Spleen (tissue), 11 donors: ENCODE data around the gene FLRT1. TPM values are rescaled to one million over a fixed set of nuclear protein-coding genes. Genes with fewer than 3 reads are reported as not detected.

ENCODE experiments used
- DNase-seq: peaks from one replicate; pipeline ENCODE4 v3.0.0-alpha.2; 2020
- H3K27ac ChIP-seq, 8 donors: fragments of 200-600 bp; sonication (generic) in 7 of 8; 1 replicate in 4 of 8; 2 replicates in 4 of 8; pipeline versions ENCODE4 v1.5.0 to v1.8.0; 2016 to 2021; ENCODE audit warnings: inconsistent platforms in 4 of 8, mild to moderate bottlenecking in 4 of 8, moderate library complexity in 1 of 8
- H3K27me3 ChIP-seq, 7 donors: fragments of 200-600 bp; sonication (generic) in 6 of 7; replicated peaks in 1 of 7; 1 replicate in 4 of 7; 2 replicates in 3 of 7; pipeline versions ENCODE4 v1.5.0 to v1.8.0; 2016 to 2021; ENCODE audit warnings: inconsistent platforms in 3 of 7, mild to moderate bottlenecking in 1 of 7
- H3K36me3 ChIP-seq, 6 donors: fragments of 200-600 bp; sonication (generic) in 5 of 6; 1 replicate in 4 of 6; 2 replicates in 2 of 6; pipeline versions ENCODE4 v1.5.0 to v1.8.0; 2016 to 2021; ENCODE audit warnings: inconsistent platforms in 2 of 6
- H3K4me1 ChIP-seq, 6 donors: fragments of 200-600 bp; sonication (generic) in 5 of 6; 1 replicate in 3 of 6; 2 replicates in 3 of 6; pipeline versions ENCODE4 v1.5.0 to v1.8.0; 2016 to 2021; ENCODE audit warnings: inconsistent platforms in 3 of 6
- H3K4me3 ChIP-seq, 8 donors: fragments of 200-600 bp; sonication (generic) in 7 of 8; 1 replicate in 4 of 8; 2 replicates in 4 of 8; pipeline versions ENCODE4 v1.5.0 to v1.8.0; 2016 to 2021; ENCODE audit warnings: inconsistent platforms in 4 of 8, mild to moderate bottlenecking in 4 of 8, moderate library complexity in 2 of 8
- H3K9me3 ChIP-seq, 8 donors: fragments of 200-600 bp; sonication (generic) in 7 of 8; 1 replicate in 4 of 8; 2 replicates in 4 of 8; pipeline versions ENCODE4 v1.5.0 to v1.8.0; 2016 to 2021; ENCODE audit warnings: inconsistent platforms in 4 of 8
- CTCF ChIP-seq, 11 experiments: fragments of 200-600 bp in 7 of 11; fragments of 450-650 bp in 4 of 11; sonication (generic) in 4 of 11; IDR thresholded peaks in 8 of 11; conservative IDR thresholded peaks in 3 of 11; 1 replicate in 7 of 11; 2 replicates in 4 of 11; pipeline versions ENCODE4 v1.4.0 to v1.8.0; 2016 to 2021; ENCODE audit warnings: antibody characterized with exemption in 11 of 11, inconsistent platforms in 4 of 11, mild to moderate bottlenecking in 1 of 11
- POLR2A ChIP-seq, 3 donors: fragments of 450-650 bp; IDR thresholded peaks; one replicate each; pipeline ENCODE4 v1.5.1; 2017; ENCODE audit warnings: antibody characterized with exemption in 3 of 3, mild to moderate bottlenecking in 1 of 3
- POLR2AphosphoS5 ChIP-seq, 3 donors: sonication (generic); formaldehyde crosslinking; IDR thresholded peaks; one replicate each; pipeline ENCODE4 v1.5.1; 2017; ENCODE audit warnings: antibody characterized with exemption in 3 of 3
- WGBS, 5 donors: extraction: QIAGEN DNeasy Blood & Tissue Kit in 3 of 5; methylation state at CpG; one replicate each; pipeline versions ENCODE4 v1.1.5 to v1.1.7; 2013 to 2018; 5-methylcytosine and 5-hydroxymethylcytosine counted together
- intact Hi-C: fragments of 100-400 bp; cut with DNase I; formaldehyde crosslinking; loops from one replicate; pipeline ENCODE4 v1.15.0; 2023; ENCODE audit warnings: low total_unique reads
- polyA plus RNA-seq, 3 donors: library from polyadenylated mRNA; stranded (reverse); fragments of 200-250 nt; gene quantifications; one replicate each; pipeline ENCODE4 v1.2.1, GENCODE V29; 2013
- total RNA-seq, 7 donors: library from RNA; depleted of rRNA in 3 of 7; stranded (reverse); fragments of >200 nt in 3 of 7; fragmentation: NEBNext Ultra II Directional in 4 of 7; extraction: Animal tissue kit (Norgen Biotek cat#: 25700) in 4 of 7; gene quantifications; one replicate each; pipeline versions ENCODE4 v1.1.0 to v1.2.1, GENCODE V29; 2016 to 2021
- donor health status: healthy with polysubstance abuse.
- donor health status: DM: no; HTN: no; CAD: no; lungs with moderate emphysema.
- donor health status: DM: no; HTN: no; CAD: no.
- donor health status: Bipolar disorder and iron deficiency.
- donor health status: healthy.
- donor health status: DM: no; HTN: no; CAD: no.
- donor health status: DM: yes; HTN: yes; CAD: no.

FLRT1 gene
- total and polyA plus RNA-seq, 10 donors: 0.03 to 0.51 (median 0.16) TPM; not detected in 3

GRCh38 chr11:64010783-64011182 lies 24.9 kb upstream of the FLRT1 start:
- intact Hi-C loops: no loop called here
- peaks cover 0 to 36% (median 0%) of the 10 kb centered on the region in 7 donors for H3K27me3 ChIP-seq
- H3K36me3 ChIP-seq: no peaks in the 10 kb centered on the region
- no peak for DNase-seq
- H3K4me1 ChIP-seq: peaks cover 12 to 36% (median 24%) of the 10 kb centered on the region in 6 donors
- TF ChIP-seq POLR2A (IDR thresholded peaks at IDR 0.05) (no peak), CTCF (IDR thresholded peaks at IDR 0.05 in 8 of 11, conservative IDR thresholded peaks at IDR 0.05 in 3 of 11) (no peak), POLR2AphosphoS5 (IDR thresholded peaks at IDR 0.05) (no peak)
- H3K4me3 ChIP-seq: no peak overlapping the region
- H3K27ac ChIP-seq: no peak overlapping the region
- H3K9me3 ChIP-seq: no peaks in the 10 kb centered on the region
- 86 to 94% (median 92%) methylated on average over 2 of the region's 2 CpGs for WGBS, 5 donors

GRCh38 chr11:64011371-64011770 lies 24.4 kb upstream of the FLRT1 start:
- DNase-seq: no peak
- Histone ChIP-seq H3K27me3 (peaks cover 0 to 31% (median 0%) of the 10 kb centered on the region in 7 donors), H3K27ac (no peak overlapping the region), H3K9me3 (no peaks in the 10 kb centered on the region), H3K4me1 (peaks cover 10 to 30% (median 21%) of the 10 kb centered on the region in 6 donors), H3K36me3 (no peaks in the 10 kb centered on the region), H3K4me3 (no peak overlapping the region)
- 93 to 98% (median 95%) methylated on average over 8 of the region's 8 CpGs for WGBS, 5 donors
- intact Hi-C loops: no loop called here
- TF ChIP-seq CTCF (IDR thresholded peaks at IDR 0.05 in 8 of 11, conservative IDR thresholded peaks at IDR 0.05 in 3 of 11): no peak
- TF ChIP-seq POLR2A (IDR thresholded peaks at IDR 0.05): no peak
- TF ChIP-seq POLR2AphosphoS5 (IDR thresholded peaks at IDR 0.05): no peak

- intact Hi-C loops: no loop called here
- WGBS, 5 donors: 89 to 94% (median 92%) methylated on average over 16 of the region's 16 CpGs
- no peak overlapping the region for H3K4me3 ChIP-seq
- no peaks in the 10 kb centered on the region for H3K36me3 ChIP-seq
- no peak overlapping the region for H3K27ac ChIP-seq
- H3K4me1 ChIP-seq: peaks cover 0 to 11% (median 4%) of the 10 kb centered on the region in 6 donors
- peaks cover 0 to 11% (median 0%) of the 10 kb centered on the region in 7 donors for H3K27me3 ChIP-seq
- no peak for DNase-seq
- TF ChIP-seq CTCF (IDR thresholded peaks at IDR 0.05 in 8 of 11, conservative IDR thresholded peaks at IDR 0.05 in 3 of 11): no peak
- no peak for TF ChIP-seq POLR2A (IDR thresholded peaks at IDR 0.05)
- TF ChIP-seq POLR2AphosphoS5 (IDR thresholded peaks at IDR 0.05): no peak
- H3K9me3 ChIP-seq: no peaks in the 10 kb centered on the region
Measured at GRCh38 chr11:64013141-64013896, 22.4 kb upstream of the FLRT1 start.

GRCh38 chr11:64014356-64014755 lies 21.4 kb upstream of the FLRT1 start:
- Histone ChIP-seq H3K4me3 (no peak overlapping the region), H3K36me3 (no peaks in the 10 kb centered on the region), H3K27me3 (peaks cover 0 to 3% (median 0%) of the 10 kb centered on the region in 7 donors), H3K4me1 (peaks cover 0 to under 1% (median 0%) of the 10 kb centered on the region in 6 donors), H3K9me3 (no peaks in the 10 kb centered on the region), H3K27ac (no peak overlapping the region)
- WGBS, 5 donors: 91 to 96% (median 93%) methylated on average over 8 to 11 of the region's 11 CpGs
- TF ChIP-seq POLR2AphosphoS5 (IDR thresholded peaks at IDR 0.05) (no peak), POLR2A (IDR thresholded peaks at IDR 0.05) (no peak), CTCF (IDR thresholded peaks at IDR 0.05 in 8 of 11, conservative IDR thresholded peaks at IDR 0.05 in 3 of 11) (no peak)
- no peak for DNase-seq
- intact Hi-C loops: no loop called here
